HEK293 (cell line): ENCODE data around the gene TMEM273.

Experiments
- CTCF ChIA-PET: fragments of 350-600 bp; formaldehyde crosslinking; extraction: SDS; loops from one replicate; lab custom pipeline; 2021; ENCODE audit warnings: antibody characterized with exemption; lab: Yijun Ruan, JAX
- POLR2A ChIA-PET: fragments of 300-600 bp; formaldehyde crosslinking; extraction: SDS; loops from one replicate; lab custom pipeline; 2020; ENCODE audit warnings: antibody characterized with exemption, inconsistent platforms; lab: Yijun Ruan, JAX
- H3K27ac ChIP-seq: fragments of 200-500 bp; sonication (Bioruptor generic); 2 replicates; pipeline ENCODE4 v1.5.1; 2014; ENCODE audit warnings: low read depth, low read length, control low read depth, inconsistent platforms; ENCODE audit errors: extremely low read depth
- H3K36me3 ChIP-seq, 2 experiments: fragments of 200-500 bp in 1 of 2; sonication (Bioruptor generic) in 1 of 2; 1 replicate in 1 of 2; 2 replicates in 1 of 2; pipeline ENCODE4 v1.5.1; 2014 to 2017; ENCODE audit warnings: inconsistent platforms in 2 of 2, low read length in 2 of 2; ENCODE audit not compliant: control insufficient read depth in 2 of 2, insufficient read depth in 1 of 2
- H3K4me1 ChIP-seq: fragments of 200-500 bp; sonication (Bioruptor generic); 2 replicates; pipeline ENCODE4 v1.5.1; 2014; ENCODE audit warnings: mild to moderate bottlenecking, low read length, inconsistent platforms; ENCODE audit not compliant: control insufficient read depth, insufficient read depth
- H3K4me3 ChIP-seq: 2 replicates; pipeline ENCODE4 v1.5.1; 2011; ENCODE audit warnings: low read depth, mild to moderate bottlenecking, control low read depth, low read length, moderate library complexity
- H3K9me3 ChIP-seq: fragments of 200-500 bp; sonication (Bioruptor generic); 2 replicates; pipeline ENCODE4 v1.5.1; 2014; ENCODE audit warnings: low read depth, low read length, inconsistent platforms; ENCODE audit not compliant: control insufficient read depth, insufficient read depth
- FEZF1 ChIP-seq: fragments of 450-650 bp; formaldehyde crosslinking; IDR thresholded peaks from 2 replicates; pipeline ENCODE4 v1.5.1; 2016; ENCODE audit warnings: missing biosample characterization, missing genetic modification characterization
- HOXC10 ChIP-seq: sonication (generic); formaldehyde crosslinking; IDR thresholded peaks from 2 replicates; pipeline ENCODE4 v1.8.1; 2023; ENCODE audit warnings: mild to moderate bottlenecking, missing genetic modification reagents
- IKZF3 ChIP-seq: fragments of 450-650 bp; IDR thresholded peaks from 2 replicates; pipeline ENCODE4 v1.5.0; 2018; ENCODE audit warnings: missing biosample characterization, mild to moderate bottlenecking, missing genetic modification characterization, moderate library complexity
- INSM2 ChIP-seq: fragments of 450-650 bp; formaldehyde crosslinking; IDR thresholded peaks from 2 replicates; pipeline ENCODE4 v1.5.1; 2016; ENCODE audit warnings: missing biosample characterization, missing genetic modification characterization
- KLF10 ChIP-seq: fragments of 450-650 bp; IDR thresholded peaks from 2 replicates; pipeline ENCODE4 v1.5.1; 2018; ENCODE audit warnings: missing biosample characterization, mild to moderate bottlenecking, missing genetic modification characterization
- ZBTB17 ChIP-seq: fragments of 450-650 bp; formaldehyde crosslinking; IDR thresholded peaks from 2 replicates; pipeline ENCODE4 v1.5.1; 2016; ENCODE audit warnings: missing biosample characterization, missing genetic modification characterization
- ZFP3 ChIP-seq: fragments of 450-650 bp; formaldehyde crosslinking; IDR thresholded peaks from 2 replicates; pipeline ENCODE4 v1.5.1; 2016; ENCODE audit warnings: low read depth, missing biosample characterization, missing genetic modification characterization
- ZFP69B ChIP-seq: fragments of 450-650 bp; formaldehyde crosslinking; IDR thresholded peaks from 2 replicates; pipeline ENCODE4 v1.5.1; 2016; ENCODE audit warnings: missing biosample characterization, missing genetic modification characterization
- ZNF146 ChIP-seq: fragments of 450-650 bp; formaldehyde crosslinking; IDR thresholded peaks from 2 replicates; pipeline ENCODE4 v1.5.1; 2016; ENCODE audit warnings: missing biosample characterization, missing genetic modification characterization
- ZNF16 ChIP-seq: fragments of 450-650 bp; formaldehyde crosslinking; IDR thresholded peaks from 2 replicates; pipeline ENCODE4 v1.5.1; 2016; ENCODE audit warnings: low read depth, missing biosample characterization, missing genetic modification characterization
- ZNF26 ChIP-seq: fragments of 450-650 bp; formaldehyde crosslinking; IDR thresholded peaks from 2 replicates; pipeline ENCODE4 v1.5.1; 2016; ENCODE audit warnings: missing biosample characterization, missing genetic modification characterization
- ZNF280D ChIP-seq: fragments of 450-650 bp; formaldehyde crosslinking; IDR thresholded peaks from 2 replicates; pipeline ENCODE4 v1.5.1; 2016; ENCODE audit warnings: missing biosample characterization, missing genetic modification characterization
- ZNF335 ChIP-seq: fragments of 450-650 bp; formaldehyde crosslinking; conservative IDR thresholded peaks from 2 replicates; pipeline ENCODE4 v1.5.1; 2016; ENCODE audit warnings: missing biosample characterization, missing genetic modification characterization
- ZNF48 ChIP-seq: fragments of 450-650 bp; formaldehyde crosslinking; IDR thresholded peaks from 2 replicates; pipeline ENCODE4 v1.5.1; 2016; ENCODE audit warnings: missing biosample characterization, missing genetic modification characterization
- ZNF514 ChIP-seq: fragments of 450-650 bp; formaldehyde crosslinking; IDR thresholded peaks from 2 replicates; pipeline ENCODE4 v1.5.1; 2016; ENCODE audit warnings: missing biosample characterization, missing genetic modification characterization
- ZNF596 ChIP-seq: fragments of 450-650 bp; IDR thresholded peaks from 2 replicates; pipeline ENCODE4 v1.5.0; 2018; ENCODE audit warnings: missing biosample characterization, mild to moderate bottlenecking, missing genetic modification characterization, moderate library complexity
- ZNF600 ChIP-seq: fragments of 450-650 bp; formaldehyde crosslinking; IDR thresholded peaks from 2 replicates; pipeline ENCODE4 v1.5.1; 2016; ENCODE audit warnings: missing biosample characterization, missing genetic modification characterization
- ZNF704 ChIP-seq: fragments of 450-650 bp; formaldehyde crosslinking; IDR thresholded peaks from 2 replicates; pipeline ENCODE4 v1.5.1; 2016; ENCODE audit warnings: missing biosample characterization, missing genetic modification characterization
- ZNF777 ChIP-seq: fragments of 450-650 bp; formaldehyde crosslinking; IDR thresholded peaks from 2 replicates; pipeline ENCODE4 v1.5.1; 2017; ENCODE audit warnings: missing biosample characterization, missing genetic modification characterization, borderline replicate concordance
- ZNF785 ChIP-seq: fragments of 450-650 bp; formaldehyde crosslinking; IDR thresholded peaks from 2 replicates; pipeline ENCODE4 v1.5.1; 2016; ENCODE audit warnings: missing biosample characterization, missing genetic modification characterization

Gene TMEM273

GRCh38 chr10:49235392-49235791 is 47.2 kb upstream of the TMEM273 start:
- ChIA-PET CTCF (no interaction called here), POLR2A (no interaction called here)
- Histone ChIP-seq H3K4me3 (no peak overlapping the region), H3K9me3 (no peaks in the 10 kb centered on the region), H3K27ac (no peak overlapping the region), H3K4me1 (no peaks in the 10 kb centered on the region), H3K36me3 (no peaks in the 10 kb centered on the region)
- TF ChIP-seq ZFP69B (tag by site-specific recombination): no peak
- no peak for TF ChIP-seq ZNF16 (tag by site-specific recombination)
- TF ChIP-seq KLF10 (tag by site-specific recombination): no peak
- TF ChIP-seq HOXC10: no peak
- TF ChIP-seq ZNF335 (tag by site-specific recombination): no peak
- TF ChIP-seq ZNF280D (tag by site-specific recombination): no peak
- TF ChIP-seq ZNF600 (tag by site-specific recombination): no peak
- no peak for TF ChIP-seq ZBTB17 (tag by site-specific recombination)
- TF ChIP-seq ZNF146 (tag by site-specific recombination): no peak

GRCh38 chr10:49231086-49231820 is 43.1 kb upstream of the TMEM273 start:
- ChIA-PET POLR2A (no interaction called here), CTCF (interaction anchor here (0.7 kb wide), 1 partner anchor 575 kb away, joined by 3 read pairs; no protein-coding TSS in a partner anchor)
- no peak for TF ChIP-seq ZNF514 (tag by site-specific recombination)
- no peaks in the 10 kb centered on the region for H3K36me3 ChIP-seq
- H3K9me3 ChIP-seq: no peaks in the 10 kb centered on the region
- no peak overlapping the region for H3K4me3 ChIP-seq
- no peak overlapping the region for H3K27ac ChIP-seq
- H3K4me1 ChIP-seq: no peaks in the 10 kb centered on the region

GRCh38 chr10:49230004-49230403 is 41.8 kb upstream of the TMEM273 start:
- TF ChIP-seq IKZF3 (tag by site-specific recombination): no peak
- TF ChIP-seq ZBTB17 (tag by site-specific recombination): no peak
- TF ChIP-seq INSM2 (tag by site-specific recombination): no peak
- TF ChIP-seq FEZF1: no peak
- TF ChIP-seq ZNF704 (tag by site-specific recombination): no peak
- TF ChIP-seq ZNF596 (tag by site-specific recombination): no peak
- TF ChIP-seq ZNF785 (tag by site-specific recombination): no peak
- no peak for TF ChIP-seq ZNF26 (tag by site-specific recombination)
- TF ChIP-seq ZNF777 (tag by site-specific recombination): no peak
- no peak for TF ChIP-seq ZNF48 (tag by site-specific recombination)
- TF ChIP-seq ZFP3 (tag by site-specific recombination): no peak
- TF ChIP-seq, all 188 proteins: peak for 0
- H3K27ac ChIP-seq: no peak overlapping the region
- no peaks in the 10 kb centered on the region for H3K36me3 ChIP-seq
- H3K4me3 ChIP-seq: no peak overlapping the region
- H3K4me1 ChIP-seq: no peaks in the 10 kb centered on the region
- CTCF ChIA-PET: no interaction called here
- no peaks in the 10 kb centered on the region for H3K9me3 ChIP-seq
- POLR2A ChIA-PET: no interaction called here
